ENCODE results near the gene DYNLT1. TPM values are rescaled to one million over a fixed set of nuclear protein-coding genes. Genes with fewer than 3 reads are reported as not detected.

The DYNLT1 gene
- total RNA-seq, 1 experiment from 2014 or later: 105 TPM

DNA sequence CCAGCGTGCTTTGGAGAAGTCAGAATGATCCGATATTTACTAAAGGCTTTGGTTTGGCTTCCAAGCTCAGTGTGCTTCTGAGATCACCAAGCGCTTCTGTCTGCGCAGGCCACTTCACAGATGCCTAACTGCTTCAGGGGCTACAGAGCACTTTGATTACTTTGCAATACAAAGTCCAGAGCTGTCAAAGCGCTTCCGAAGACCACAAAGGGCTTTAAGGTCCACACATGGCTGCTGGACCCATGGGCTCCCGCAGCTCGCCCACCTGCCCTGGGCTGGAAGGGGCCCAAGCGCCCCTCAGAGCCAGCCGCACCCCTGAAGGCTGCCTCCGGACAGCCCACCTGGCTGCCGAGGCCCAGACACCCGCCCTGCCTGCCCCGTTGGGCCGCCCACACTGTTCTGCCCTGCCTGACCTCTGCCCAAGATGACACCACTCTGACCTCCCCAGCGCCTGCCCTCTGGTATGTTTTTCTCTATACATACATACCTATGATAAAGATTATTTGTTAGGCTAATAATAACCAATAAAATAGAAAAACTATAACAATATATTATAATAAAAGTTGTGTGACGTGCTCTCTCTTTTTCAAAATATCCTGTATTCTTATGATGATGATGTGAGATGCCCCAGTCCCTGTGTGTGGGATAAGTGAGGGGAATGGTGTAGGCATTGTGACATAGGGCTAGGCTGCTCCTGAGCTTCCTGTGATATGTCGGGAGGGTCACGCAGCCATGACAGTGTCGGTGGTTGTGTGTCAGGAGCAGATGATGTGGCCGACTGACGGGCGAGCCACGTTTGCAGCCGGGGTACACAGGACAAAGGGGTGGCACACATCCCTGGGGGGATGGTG is 22.6 kb downstream of the DYNLT1 start:
- Histone ChIP-seq H3K9me3 (ENCODE audit: control insufficient read depth, low read depth, low read length) (no peaks in the 10 kb centered on the region), H2BK20ac (ENCODE audit: low read depth, low read length, poor library complexity, severe bottlenecking) (no peak overlapping the region), H2AFZ (ENCODE audit: low read length) (no peak overlapping the region), H3K56ac (ENCODE audit: insufficient read length, low read depth, low read length) (no peak overlapping the region), H3K4me2 (ENCODE audit: insufficient read depth, insufficient read length, low read length) (no peak overlapping the region), H3K9ac (ENCODE audit: extremely low read depth, insufficient read length, low read length) (no peak overlapping the region), H2AK5ac (ENCODE audit: insufficient read length, low read length) (no peak overlapping the region), H3K27me3 (ENCODE audit: insufficient read depth, low read length) (no peaks in the 10 kb centered on the region), H3K27ac (ENCODE audit: insufficient read length, low read depth, low read length) (no peak overlapping the region), H2BK120ac (ENCODE audit: low read depth, low read length, poor library complexity, severe bottlenecking) (no peak overlapping the region), H3K79me1 (ENCODE audit: insufficient read depth, low read depth, low read length, poor library complexity, severe bottlenecking) (no peaks in the 10 kb centered on the region), H4K20me1 (ENCODE audit: control insufficient read depth, insufficient read depth, insufficient read length) (no peaks in the 10 kb centered on the region), H4K91ac (ENCODE audit: insufficient read length, low read depth, low read length) (no peak overlapping the region), H3T11ph (ENCODE audit: low read length) (no peak overlapping the region), H3K4me1 (ENCODE audit: insufficient read depth, low read length) (no peaks in the 10 kb centered on the region), H3K18ac (ENCODE audit: insufficient read length, low read depth, low read length) (no peak overlapping the region), H3K23me2 (ENCODE audit: insufficient read length, low read depth, low read length, poor library complexity, severe bottlenecking) (no peaks in the 10 kb centered on the region), H3K79me2 (ENCODE audit: insufficient read depth, low read length) (no peaks in the 10 kb centered on the region), H2BK15ac (ENCODE audit: low read depth, low read length) (no peak overlapping the region), H3K23ac (ENCODE audit: insufficient read length, low read depth, low read length) (no peak overlapping the region), H4K5ac (ENCODE audit: insufficient read length, low read depth, low read length) (no peak overlapping the region), H3K4ac (ENCODE audit: low read depth, low read length) (no peak overlapping the region), H4K8ac (replicated peaks; ENCODE audit: insufficient read length, low read depth, low read length) (no peak overlapping the region), H2BK12ac (ENCODE audit: insufficient read length, low read depth, low read length) (no peak overlapping the region), H3K14ac (ENCODE audit: insufficient read depth, low read length) (no peak overlapping the region; the same call in 1 of the 2 replicates), H2BK5ac (ENCODE audit: insufficient read length, low read length) (no peak overlapping the region)
- peaks cover 20 to 73% (median 62%) of the 10 kb centered on the region in 3 experiments; a peak in 6 of 7 replicates for H3K36me3 Mint-ChIP-seq (ENCODE audit: insufficient read depth in 1 of 3, low read depth in 3 of 3)
- no CpG with 5 or more reads among the region's 25 CpGs for WGBS (ENCODE audit: extremely low coverage, insufficient read length, low lambda C conversion rate)
- TF ChIP-seq, protein P1, sequence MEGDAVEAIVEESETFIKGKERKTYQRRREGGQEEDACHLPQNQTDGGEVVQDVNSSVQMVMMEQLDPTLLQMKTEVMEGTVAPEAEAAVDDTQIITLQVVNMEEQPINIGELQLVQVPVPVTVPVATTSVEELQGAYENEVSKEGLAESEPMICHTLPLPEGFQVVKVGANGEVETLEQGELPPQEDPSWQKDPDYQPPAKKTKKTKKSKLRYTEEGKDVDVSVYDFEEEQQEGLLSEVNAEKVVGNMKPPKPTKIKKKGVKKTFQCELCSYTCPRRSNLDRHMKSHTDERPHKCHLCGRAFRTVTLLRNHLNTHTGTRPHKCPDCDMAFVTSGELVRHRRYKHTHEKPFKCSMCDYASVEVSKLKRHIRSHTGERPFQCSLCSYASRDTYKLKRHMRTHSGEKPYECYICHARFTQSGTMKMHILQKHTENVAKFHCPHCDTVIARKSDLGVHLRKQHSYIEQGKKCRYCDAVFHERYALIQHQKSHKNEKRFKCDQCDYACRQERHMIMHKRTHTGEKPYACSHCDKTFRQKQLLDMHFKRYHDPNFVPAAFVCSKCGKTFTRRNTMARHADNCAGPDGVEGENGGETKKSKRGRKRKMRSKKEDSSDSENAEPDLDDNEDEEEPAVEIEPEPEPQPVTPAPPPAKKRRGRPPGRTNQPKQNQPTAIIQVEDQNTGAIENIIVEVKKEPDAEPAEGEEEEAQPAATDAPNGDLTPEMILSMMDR (conservative IDR thresholded peaks at IDR 0.05): no peak
- no peaks in the 10 kb centered on the region for H3K27me3 Mint-ChIP-seq (ENCODE audit: low read depth)
- no peak for DNase-seq
- no peaks in the 10 kb centered on the region; a peak in 2 of 4 replicates for H3K4me1 Mint-ChIP-seq
- H3K27ac Mint-ChIP-seq: no peak overlapping the region
- H3K9me3 Mint-ChIP-seq: no peaks in the 10 kb centered on the region
- H3K4me3 Mint-ChIP-seq: no peak overlapping the region
